Measurements from ENCODE around the gene PRAMEF13.
"Not testable (repeated sequence)": the region's sequence is repeated elsewhere in the genome, so short reads cannot be mapped to it uniquely, and the experiment has no call there.

Gene PRAMEF13

DNA sequence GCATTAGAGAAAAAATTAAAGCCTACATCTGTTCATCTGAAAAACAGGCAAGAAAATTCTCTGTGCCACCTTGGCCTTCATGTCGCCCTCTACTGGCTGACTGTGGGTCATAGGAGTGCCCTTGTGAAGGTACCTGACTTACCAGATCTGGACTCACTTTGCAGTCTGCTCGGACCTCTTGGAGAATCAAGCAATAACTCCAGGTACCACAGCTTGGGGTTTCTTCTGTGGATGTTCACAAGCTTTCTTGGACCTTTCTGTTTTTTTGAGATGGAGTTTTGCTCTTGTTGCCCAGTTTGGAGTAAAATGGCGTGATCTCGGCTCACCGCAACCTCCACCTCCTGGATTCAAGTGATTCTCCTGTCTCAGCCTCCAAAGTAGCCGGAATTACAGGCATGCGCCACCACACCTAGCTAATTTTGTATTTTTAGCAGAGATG is 27.2 kb upstream of the PRAMEF13 start:
- TF ChIP-seq, protein P1, sequence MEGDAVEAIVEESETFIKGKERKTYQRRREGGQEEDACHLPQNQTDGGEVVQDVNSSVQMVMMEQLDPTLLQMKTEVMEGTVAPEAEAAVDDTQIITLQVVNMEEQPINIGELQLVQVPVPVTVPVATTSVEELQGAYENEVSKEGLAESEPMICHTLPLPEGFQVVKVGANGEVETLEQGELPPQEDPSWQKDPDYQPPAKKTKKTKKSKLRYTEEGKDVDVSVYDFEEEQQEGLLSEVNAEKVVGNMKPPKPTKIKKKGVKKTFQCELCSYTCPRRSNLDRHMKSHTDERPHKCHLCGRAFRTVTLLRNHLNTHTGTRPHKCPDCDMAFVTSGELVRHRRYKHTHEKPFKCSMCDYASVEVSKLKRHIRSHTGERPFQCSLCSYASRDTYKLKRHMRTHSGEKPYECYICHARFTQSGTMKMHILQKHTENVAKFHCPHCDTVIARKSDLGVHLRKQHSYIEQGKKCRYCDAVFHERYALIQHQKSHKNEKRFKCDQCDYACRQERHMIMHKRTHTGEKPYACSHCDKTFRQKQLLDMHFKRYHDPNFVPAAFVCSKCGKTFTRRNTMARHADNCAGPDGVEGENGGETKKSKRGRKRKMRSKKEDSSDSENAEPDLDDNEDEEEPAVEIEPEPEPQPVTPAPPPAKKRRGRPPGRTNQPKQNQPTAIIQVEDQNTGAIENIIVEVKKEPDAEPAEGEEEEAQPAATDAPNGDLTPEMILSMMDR (IDR thresholded peaks at IDR 0.05; ENCODE audit: unreplicated experiment in 3 of 3) = no peak
- H3K9me3 Mint-ChIP-seq = peaks cover 46% of the 10 kb centered on the region

GRCh38 chr1:13227271-13228055 is 26.3 kb upstream of the PRAMEF13 start:
- not testable (repeated sequence) for H3K27ac Mint-ChIP-seq; H3K36me3 Mint-ChIP-seq (ENCODE audit: low read depth); H3K4me1 Mint-ChIP-seq; H3K4me3 Mint-ChIP-seq
- Mint-ChIP-seq H3K9me3 (peaks cover 42% of the 10 kb centered on the region), H3K27me3 (ENCODE audit: low read depth) (peaks cover 21% of the 10 kb centered on the region)

More for the DNA sequence above, 27.2 kb upstream of the PRAMEF13 start:
- no peak overlapping the region for H3K27ac Mint-ChIP-seq
- no peaks in the 10 kb centered on the region for H3K4me1 Mint-ChIP-seq
- H3K36me3 Mint-ChIP-seq (ENCODE audit: low read depth) = no peaks in the 10 kb centered on the region
- no peak overlapping the region for H3K4me3 Mint-ChIP-seq
- peaks cover 21% of the 10 kb centered on the region for H3K27me3 Mint-ChIP-seq (ENCODE audit: low read depth)

GRCh38 chr1:13225675-13226204 is 24.5 kb upstream of the PRAMEF13 start, which contains the start of gene PRAMEF18:
Gene PRAMEF18, minus strand, starts transcription at chr1:13226154. Its CDS starts 48 bp downstream, at chr1:13226106.
- H3K4me3 Mint-ChIP-seq; H3K27ac Mint-ChIP-seq; H3K36me3 Mint-ChIP-seq (ENCODE audit: low read depth); H3K4me1 Mint-ChIP-seq: not testable (repeated sequence)
- Mint-ChIP-seq H3K9me3 (peaks cover 33% of the 10 kb centered on the region), H3K27me3 (ENCODE audit: low read depth) (peaks cover 21% of the 10 kb centered on the region)

- Mint-ChIP-seq H3K4me3 (no peak overlapping the region), H3K27ac (no peak overlapping the region), H3K36me3 (ENCODE audit: low read depth) (no peaks in the 10 kb centered on the region), H3K27me3 (ENCODE audit: low read depth) (peaks cover 15% of the 10 kb centered on the region), H3K4me1 (no peaks in the 10 kb centered on the region), H3K9me3 (peaks cover 26% of the 10 kb centered on the region)
- TF ChIP-seq, protein P1 (IDR thresholded peaks at IDR 0.05; ENCODE audit: unreplicated experiment in 3 of 3) = no peak
These were observed 23.4 kb upstream of the PRAMEF13 start for GRCh38 chr1:13224480-13225060.

DNA sequence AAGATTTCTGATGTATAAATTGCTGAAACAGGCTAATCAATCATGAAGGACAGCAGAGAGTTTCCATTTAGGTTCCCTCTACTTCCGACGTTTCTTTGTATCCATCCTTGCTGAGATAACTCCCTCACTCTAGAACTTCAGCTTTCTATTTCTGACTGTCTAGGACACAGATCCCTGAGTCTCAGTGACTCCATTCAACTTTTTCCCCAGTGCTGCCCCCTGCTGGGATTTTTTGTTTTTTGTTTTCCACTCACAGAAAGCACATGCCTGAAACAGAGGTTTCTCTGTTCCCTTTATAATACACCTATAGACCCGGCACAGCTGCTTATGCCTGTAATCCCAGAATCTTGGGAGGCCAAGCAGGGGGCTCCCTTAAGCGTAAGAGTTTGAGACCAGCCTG is 21.6 kb upstream of the PRAMEF13 start:
- Mint-ChIP-seq H3K27me3 (ENCODE audit: low read depth) (peaks cover 15% of the 10 kb centered on the region), H3K9me3 (peaks cover 16% of the 10 kb centered on the region)
- H3K36me3 Mint-ChIP-seq (ENCODE audit: low read depth); H3K4me1 Mint-ChIP-seq; H3K4me3 Mint-ChIP-seq; H3K27ac Mint-ChIP-seq: not testable (repeated sequence)

DNA sequence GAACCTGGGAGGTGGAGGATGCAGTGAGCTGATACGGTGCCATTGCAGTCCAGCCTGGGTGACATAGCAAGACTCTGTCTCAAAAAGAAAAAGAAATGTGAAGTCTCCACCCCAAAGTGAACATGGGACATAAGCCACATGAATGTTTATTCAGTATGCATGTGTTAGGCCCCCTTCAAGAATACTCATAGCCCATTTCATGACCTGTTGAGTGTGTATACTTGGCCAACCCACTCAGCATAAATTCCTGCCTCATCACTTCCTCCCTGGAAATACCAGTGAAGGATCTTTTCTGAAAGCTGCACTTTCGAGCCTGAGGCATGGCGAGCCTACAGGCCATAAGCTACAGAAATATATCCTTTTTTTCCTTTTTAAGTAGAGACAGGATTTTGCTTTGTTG is 18.0 kb upstream of the PRAMEF13 start:
- H3K4me3 Mint-ChIP-seq; H3K9me3 Mint-ChIP-seq; H3K27ac Mint-ChIP-seq; H3K36me3 Mint-ChIP-seq (ENCODE audit: low read depth); H3K4me1 Mint-ChIP-seq; H3K27me3 Mint-ChIP-seq (ENCODE audit: low read depth): not testable (repeated sequence)

DNA sequence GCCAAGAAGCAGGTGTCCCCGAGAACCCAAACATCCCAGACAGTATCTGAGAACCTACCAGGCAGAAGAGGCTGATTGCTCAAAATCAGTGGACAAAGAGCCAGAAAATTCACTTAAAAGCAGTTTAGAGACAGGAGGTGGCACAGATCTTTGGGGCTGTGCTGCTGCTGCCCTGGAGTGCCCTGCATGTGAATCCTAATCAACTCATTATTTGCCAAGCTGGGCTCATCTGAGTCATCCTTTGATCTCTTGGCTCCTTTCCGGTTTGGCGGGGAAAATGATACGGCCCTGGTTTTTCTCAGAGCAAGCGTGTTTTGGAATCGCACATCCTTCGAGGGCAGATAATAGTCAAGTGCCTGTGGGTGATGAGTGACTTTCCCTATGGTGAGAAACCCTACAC is 15.4 kb upstream of the PRAMEF13 start:
- H3K9me3 Mint-ChIP-seq; H3K36me3 Mint-ChIP-seq (ENCODE audit: low read depth): not testable (repeated sequence)

DNA sequence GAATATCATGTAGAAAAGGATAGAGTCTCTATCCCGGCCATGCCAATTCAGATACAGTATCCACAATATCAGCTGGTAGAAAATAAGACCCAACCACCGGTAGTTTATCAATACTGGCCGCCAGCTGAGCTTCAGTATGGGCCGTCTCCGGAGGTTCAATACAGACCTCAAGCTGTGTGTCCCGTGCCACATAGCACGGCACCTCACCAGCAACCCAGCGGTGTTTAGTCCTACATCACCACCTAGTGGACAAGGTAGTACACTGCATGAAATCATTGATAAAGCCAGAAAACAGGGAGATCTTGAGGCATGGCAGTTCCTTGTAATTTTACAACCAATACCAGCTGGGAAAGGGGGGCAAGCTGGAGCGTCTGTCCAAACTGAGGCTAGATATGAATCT is 7.5 kb upstream of the PRAMEF13 start:
- not testable (repeated sequence) for H3K27me3 Mint-ChIP-seq (ENCODE audit: low read depth); H3K9me3 Mint-ChIP-seq; H3K4me3 Mint-ChIP-seq; H3K4me1 Mint-ChIP-seq; H3K27ac Mint-ChIP-seq; H3K36me3 Mint-ChIP-seq (ENCODE audit: low read depth)

More for the DNA sequence above, 15.4 kb upstream of the PRAMEF13 start:
- H3K27me3 Mint-ChIP-seq (ENCODE audit: low read depth); H3K4me3 Mint-ChIP-seq; H3K27ac Mint-ChIP-seq; H3K4me1 Mint-ChIP-seq: not testable (repeated sequence)

DNA sequence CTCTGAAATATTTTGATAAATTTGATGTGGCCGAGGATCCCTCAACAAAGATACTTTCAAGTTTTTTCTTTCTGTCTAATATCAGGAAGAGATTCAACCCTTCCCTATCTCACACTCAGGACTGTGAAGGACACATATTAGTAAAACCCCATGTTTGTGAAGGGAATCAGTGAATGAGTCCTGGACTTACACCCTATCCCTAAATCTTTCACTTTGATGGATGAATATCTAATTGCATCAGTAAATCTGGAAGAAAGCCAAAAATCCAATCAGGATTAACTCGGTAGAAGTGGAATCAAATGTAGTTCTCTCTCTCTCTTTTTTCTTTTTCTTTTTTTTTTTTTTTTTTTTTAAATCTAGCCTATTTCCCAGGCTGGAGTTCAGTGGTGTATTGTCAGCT is 29.7 kb downstream of the PRAMEF13 start, which contains the start of gene PRAMEF9:
PRAMEF9 (plus strand) TSS at position 301 of the 400 bp plus-strand sequence. CDS start 3,433 bp downstream, outside the sequence.
- not testable (repeated sequence) for H3K36me3 Mint-ChIP-seq (ENCODE audit: low read depth); H3K27me3 Mint-ChIP-seq (ENCODE audit: low read depth); H3K4me1 Mint-ChIP-seq; H3K4me3 Mint-ChIP-seq; H3K27ac Mint-ChIP-seq; H3K9me3 Mint-ChIP-seq

DNA sequence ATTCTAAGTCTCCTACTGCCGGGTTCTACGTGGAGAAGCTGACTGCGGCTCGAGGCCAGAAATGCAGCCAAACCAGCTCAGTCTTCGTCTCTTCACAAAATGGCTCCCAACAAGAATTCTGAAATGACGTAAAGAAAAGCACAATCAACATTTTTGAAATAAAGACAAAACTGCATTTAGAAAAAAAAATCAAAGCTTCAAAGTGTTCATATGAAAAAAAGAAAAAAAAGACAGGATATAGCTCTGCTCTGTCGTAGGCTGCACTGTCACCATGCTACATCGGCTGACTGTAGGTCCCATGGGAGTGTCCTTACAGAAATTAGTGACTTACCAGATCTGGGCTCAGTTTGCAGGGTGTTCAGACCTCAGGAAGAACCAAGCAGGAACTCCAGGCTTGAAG is 35.7 kb downstream of the PRAMEF13 start, which contains the start of gene HNRNPCL4:
HNRNPCL4 (minus strand) TSS at position 101 of the 400 bp plus-strand sequence. CDS start 164 bp downstream, outside the sequence.
- H3K4me3 Mint-ChIP-seq; H3K27ac Mint-ChIP-seq; H3K9me3 Mint-ChIP-seq; H3K4me1 Mint-ChIP-seq; H3K36me3 Mint-ChIP-seq (ENCODE audit: low read depth); H3K27me3 Mint-ChIP-seq (ENCODE audit: low read depth): not testable (repeated sequence)

DNA sequence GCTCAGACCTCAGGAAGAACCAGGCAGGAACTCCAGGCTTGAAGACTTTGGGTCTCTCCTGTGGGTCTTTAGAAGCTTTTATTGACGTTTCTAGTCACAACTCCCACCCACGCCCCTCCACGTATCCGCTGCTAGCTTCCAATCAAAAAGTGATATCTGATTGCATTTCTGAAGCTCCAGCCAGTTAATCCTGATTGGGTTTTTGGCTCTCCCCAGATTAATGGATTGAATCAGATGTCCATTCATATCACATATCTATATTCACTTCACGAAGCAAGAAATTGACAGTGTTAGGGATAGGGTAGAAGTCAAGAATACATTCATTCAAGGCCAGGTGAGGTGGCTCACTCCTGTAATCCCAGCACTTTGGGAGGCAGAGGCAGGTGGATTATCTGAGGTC is 45.3 kb downstream of the PRAMEF13 start, which contains the start of gene PRAMEF26:
PRAMEF26 (minus strand) TSS at position 101 of the 400 bp plus-strand sequence. CDS start 2,914 bp downstream, outside the sequence.
- not testable (repeated sequence) for H3K4me1 Mint-ChIP-seq; H3K27me3 Mint-ChIP-seq (ENCODE audit: low read depth); H3K36me3 Mint-ChIP-seq (ENCODE audit: low read depth); H3K4me3 Mint-ChIP-seq; H3K27ac Mint-ChIP-seq; H3K9me3 Mint-ChIP-seq

All from nephron (organoid).